AG08396 (cell line): ENCODE measurements around the gene MYH6.
"Not testable (repeated sequence)": the region's sequence is repeated elsewhere in the genome, so short reads cannot be mapped to it uniquely, and the experiment has no call there.

Source experiments
- DNase-seq: peaks from one replicate; pipeline ENCODE4 v3.0.0; 2012; ENCODE audit warnings: low spot score, mixed read lengths

MYH6 gene

DNA sequence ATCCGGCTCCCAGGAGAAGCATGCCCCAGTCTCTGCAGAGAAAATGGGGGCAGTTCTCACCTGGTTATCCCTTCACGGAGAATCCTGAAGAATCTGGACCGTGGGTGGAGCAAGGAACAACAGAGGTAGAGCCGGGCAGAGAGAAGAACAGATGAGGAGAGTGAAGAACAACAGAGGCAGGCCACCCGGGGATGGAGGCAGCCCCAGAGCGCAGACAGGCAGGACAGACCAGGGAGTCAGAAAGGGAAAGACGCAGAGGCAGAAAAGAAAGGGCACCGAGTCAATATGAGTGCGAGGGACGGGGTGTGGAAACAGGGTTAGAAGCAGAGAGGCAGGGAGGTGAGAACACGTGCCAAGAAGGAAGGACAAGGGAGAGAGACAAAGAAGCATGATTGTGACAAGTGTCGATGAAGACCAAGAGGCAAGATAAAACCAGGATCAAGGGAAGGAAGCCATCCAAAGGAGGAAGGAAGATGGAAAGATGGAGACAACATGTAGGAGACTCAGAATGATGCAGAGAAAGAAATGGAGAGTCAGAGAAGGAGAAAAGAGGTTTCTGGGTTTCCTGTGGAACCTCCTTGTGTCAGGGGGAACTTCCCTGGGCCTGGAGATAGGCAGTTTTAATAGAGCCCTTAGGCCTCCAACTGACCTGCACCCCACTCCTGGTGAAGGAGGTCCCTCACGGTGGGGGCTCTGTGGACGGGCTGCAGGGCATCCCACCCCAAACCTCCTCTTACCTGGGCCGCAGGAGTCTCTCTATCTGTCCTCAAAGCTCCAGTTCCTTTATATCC is at the start of gene MYH6:
Gene MYH6, minus strand, starts transcription at position 758 of the 791 bp plus-strand sequence. CDS start 1,050 bp downstream, outside the sequence.
- no peak for DNase-seq

- not testable (repeated sequence) for DNase-seq
These were observed 49.0 kb upstream of the MYH6 start for GRCh38 chr14:23456883-23457586.

GRCh38 chr14:23454445-23454856 is 46.4 kb upstream of the MYH6 start:
- DNase-seq, result no peak

DNA sequence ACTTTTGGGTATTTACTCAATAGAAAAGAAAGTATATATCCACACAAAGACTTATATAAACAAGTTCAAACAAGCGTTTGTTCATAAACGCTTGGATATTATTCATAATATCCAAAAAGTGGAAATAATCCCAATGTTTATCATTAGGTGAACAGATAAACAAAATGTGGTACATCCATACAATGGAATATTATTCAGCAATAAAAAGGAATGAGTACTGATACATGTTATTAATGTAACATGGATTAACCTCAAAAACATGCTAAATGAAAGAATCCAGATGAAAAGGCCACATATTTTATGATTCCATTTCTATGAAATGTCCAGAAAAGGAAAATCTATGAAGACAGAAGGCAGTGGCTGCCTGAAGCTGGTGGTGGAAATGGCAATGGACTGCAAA is 44.2 kb upstream of the MYH6 start:
- DNase-seq, result no peak

DNA sequence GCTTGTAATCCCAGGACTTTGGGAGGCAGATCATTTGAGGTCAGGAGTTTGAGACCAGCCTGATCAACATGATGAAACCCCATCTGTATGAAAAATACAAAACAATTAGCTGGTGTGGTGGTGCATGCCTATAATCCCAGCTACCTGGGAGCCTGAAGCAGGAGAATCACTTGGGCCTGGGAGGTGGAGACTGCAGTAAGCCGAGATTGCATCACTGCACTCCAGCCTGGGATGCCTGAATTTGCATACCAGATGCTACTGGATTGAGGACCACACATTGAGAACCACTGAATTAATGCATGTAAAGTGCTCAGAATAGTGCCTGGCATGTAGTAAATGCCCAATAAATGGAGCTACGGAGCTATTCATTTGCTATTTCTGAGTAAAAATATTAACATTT is 42.3 kb upstream of the MYH6 start:
- no peak for DNase-seq

GRCh38 chr14:23449314-23449713 is 41.2 kb upstream of the MYH6 start:
- no peak for DNase-seq

DNA sequence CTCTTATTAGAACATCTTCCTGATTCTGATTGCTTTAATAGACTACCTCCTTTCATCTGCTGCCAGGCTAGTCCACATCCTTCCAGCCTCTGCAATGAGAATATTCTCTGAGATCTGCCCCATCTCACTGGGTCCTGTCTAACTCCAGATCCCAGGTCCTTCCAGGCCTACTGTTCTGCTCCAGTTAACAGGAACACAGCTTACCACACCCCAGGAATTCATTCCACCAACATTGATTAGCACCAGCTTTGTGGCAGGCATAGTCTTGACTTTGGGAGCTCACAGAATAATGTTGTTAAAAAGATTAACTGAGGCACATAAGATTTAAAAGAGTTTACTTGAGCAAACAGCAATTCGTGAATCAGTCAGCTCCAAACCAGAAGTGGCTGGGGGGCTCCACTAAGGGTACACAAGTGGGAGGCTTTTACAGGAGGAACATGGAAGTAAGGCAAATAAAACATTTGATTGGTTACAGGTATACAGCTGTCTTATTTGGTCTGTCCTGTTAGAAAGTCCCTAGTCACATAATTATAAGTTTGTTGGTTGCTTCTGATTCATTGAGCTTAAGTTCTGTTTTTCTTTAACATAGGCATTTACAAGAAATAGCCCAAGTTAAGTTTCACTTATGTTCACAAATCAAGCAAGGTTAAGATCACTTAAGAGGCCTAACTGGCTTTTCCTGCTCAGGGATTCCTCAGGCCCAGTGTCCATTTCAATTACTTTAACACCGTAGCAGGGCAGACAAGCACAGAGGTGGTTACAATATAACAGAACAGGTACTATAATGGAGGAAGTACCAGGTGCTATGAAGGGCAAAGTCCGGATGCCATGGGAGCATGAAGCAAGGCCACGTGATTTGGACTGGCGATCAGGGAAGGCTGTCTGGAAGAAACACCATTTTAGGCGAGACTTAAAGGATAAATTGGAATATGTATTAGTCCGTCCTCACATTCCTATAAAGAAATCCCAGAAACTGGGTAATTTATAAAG is 39.6 kb upstream of the MYH6 start:
- no peak for DNase-seq

GRCh38 chr14:23446291-23446851 is 38.3 kb upstream of the MYH6 start:
- no peak for DNase-seq

- DNase-seq, result no peak
These were observed 37.7 kb upstream of the MYH6 start for GRCh38 chr14:23445773-23446172.

GRCh38 chr14:23444314-23444713 is 36.2 kb upstream of the MYH6 start:
- no peak for DNase-seq

DNA sequence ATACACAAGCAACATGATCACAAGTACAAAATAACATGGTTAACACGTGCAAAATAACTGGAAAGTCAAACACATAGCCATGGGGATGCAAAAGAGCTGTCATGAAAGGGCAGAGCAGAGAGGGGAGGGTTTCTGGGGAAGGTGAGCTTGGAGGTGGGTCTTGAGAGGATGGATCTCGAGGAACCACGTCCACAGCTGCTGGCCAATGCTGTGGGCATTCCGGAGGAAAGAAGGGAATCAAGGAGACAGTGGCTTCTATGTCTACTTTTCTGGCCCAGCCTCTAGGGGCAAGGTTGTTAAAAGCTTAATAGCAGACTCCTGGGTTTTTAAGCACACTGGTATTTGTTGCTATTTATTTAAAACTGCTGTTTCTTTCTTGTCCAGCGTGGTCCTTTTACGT is 35.8 kb upstream of the MYH6 start:
- no peak for DNase-seq

DNA sequence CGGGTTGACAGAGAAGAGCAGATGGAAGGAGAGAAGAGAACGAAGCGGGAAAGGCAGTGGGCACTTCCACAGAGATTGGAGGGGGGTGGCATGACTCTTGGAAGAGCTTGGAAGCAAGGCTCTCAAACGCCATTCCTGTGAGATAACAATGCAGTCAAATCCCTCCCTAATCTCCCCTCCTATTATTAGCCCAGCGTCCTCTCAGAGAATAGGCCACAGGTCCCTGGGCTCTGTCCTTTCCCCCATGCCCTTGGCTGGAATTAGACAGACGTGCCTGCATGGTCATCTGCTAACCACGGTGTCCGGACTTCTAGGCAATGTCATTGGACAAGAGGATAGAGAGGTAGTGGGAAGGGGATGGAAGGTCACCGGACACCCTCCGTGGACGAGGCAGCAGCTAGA is 35.3 kb upstream of the MYH6 start:
- DNase-seq, result no peak

DNA sequence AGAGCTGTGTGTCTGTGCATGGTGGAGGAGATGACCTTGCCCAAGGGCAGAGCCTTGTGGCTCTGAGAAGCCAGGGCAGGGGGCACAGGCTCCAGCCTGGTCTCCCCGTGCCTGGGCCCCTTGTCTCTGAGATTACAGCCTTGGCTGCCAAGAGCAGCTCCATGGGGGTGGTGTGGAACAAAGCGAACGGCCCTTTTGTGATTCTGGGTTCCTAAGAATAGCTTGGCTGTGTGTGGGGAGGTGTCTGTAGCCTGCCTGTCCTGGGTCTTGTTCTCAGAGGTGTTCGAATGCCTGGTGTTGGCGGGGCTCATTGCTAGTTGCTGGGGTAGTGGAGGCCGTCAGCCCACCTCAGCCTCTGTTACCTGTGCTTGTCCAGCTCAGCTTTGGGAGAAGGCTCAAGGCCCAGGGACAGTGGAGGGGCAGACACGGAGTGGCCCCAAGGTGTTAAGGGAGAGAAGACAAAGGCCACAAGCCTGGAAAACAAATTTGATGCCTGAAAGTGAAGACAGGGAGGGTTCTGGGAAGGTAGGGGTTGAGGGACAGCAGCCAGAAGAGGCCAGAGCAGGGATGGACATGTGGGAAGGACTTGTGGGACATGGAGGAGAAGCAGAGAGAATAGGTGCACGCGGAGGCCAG is 34.8 kb upstream of the MYH6 start:
- DNase-seq, result no peak

- DNase-seq, result no peak
These were observed 33.0 kb upstream of the MYH6 start for GRCh38 chr14:23441076-23441475.

GRCh38 chr14:23439107-23439835 is 31.2 kb upstream of the MYH6 start:
- DNase-seq, result no peak

DNA sequence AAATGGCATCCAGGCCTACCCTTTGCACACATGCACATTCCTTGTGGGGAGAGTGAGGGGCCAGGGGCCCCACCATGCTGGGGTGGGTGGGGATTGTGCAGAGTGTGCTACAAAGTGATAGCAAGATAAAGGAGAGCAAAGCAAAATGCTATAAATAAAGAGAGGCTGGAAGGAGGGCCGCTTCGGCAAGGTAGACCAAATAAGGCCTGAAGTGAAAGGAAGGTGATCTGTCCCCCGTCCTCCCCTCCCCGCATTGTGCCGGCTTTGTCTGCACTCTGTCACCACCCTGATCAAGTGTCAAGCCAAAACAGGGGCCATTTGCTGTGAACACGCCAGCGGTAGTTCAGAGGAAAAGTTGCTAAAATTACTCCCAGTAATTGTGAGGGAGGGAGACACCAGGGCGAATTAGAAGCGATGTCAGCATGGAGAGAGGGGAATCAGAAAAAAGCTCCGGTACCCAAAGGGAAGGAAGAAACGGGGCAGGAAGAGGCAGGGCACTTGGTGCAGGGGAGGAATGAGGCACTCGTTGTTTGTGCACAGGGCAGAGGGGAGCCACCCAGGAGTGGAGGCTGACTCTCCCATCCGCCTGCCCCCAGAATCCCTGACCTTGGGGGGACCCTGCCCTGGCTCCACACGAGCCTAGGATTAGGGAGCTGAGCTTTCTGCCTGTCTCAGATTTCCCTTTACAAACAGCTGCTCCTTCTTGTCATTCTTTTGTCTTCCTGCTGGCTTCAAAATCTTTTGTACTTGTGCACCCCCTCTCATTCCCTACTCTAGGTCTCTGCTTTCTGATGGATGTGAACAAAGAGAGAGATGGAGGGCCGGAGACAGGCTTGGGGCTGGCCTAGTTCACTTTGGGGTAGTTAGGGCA is 30.3 kb upstream of the MYH6 start:
- no peak for DNase-seq

GRCh38 chr14:23437133-23438100 is 29.3 kb upstream of the MYH6 start:
- DNase-seq, result no peak

GRCh38 chr14:23436327-23437132 is 28.5 kb upstream of the MYH6 start:
- no peak for DNase-seq
